NCI-H2171 (cell line): ENCODE results near the gene FIP1L1.
A peak's percentile ranks its signal among the peaks of the same experiment; 100 is the strongest.
"Not testable (repeated sequence)": the region's sequence is repeated elsewhere in the genome, so short reads cannot be mapped to it uniquely, and the experiment has no call there.

ENCODE experiments used
- DNase-seq: peaks from one replicate; lab custom pipeline; 2025; lab: John Stamatoyannopoulos, UW

FIP1L1 gene, protein sequence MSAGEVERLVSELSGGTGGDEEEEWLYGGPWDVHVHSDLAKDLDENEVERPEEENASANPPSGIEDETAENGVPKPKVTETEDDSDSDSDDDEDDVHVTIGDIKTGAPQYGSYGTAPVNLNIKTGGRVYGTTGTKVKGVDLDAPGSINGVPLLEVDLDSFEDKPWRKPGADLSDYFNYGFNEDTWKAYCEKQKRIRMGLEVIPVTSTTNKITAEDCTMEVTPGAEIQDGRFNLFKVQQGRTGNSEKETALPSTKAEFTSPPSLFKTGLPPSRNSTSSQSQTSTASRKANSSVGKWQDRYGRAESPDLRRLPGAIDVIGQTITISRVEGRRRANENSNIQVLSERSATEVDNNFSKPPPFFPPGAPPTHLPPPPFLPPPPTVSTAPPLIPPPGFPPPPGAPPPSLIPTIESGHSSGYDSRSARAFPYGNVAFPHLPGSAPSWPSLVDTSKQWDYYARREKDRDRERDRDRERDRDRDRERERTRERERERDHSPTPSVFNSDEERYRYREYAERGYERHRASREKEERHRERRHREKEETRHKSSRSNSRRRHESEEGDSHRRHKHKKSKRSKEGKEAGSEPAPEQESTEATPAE

DNA sequence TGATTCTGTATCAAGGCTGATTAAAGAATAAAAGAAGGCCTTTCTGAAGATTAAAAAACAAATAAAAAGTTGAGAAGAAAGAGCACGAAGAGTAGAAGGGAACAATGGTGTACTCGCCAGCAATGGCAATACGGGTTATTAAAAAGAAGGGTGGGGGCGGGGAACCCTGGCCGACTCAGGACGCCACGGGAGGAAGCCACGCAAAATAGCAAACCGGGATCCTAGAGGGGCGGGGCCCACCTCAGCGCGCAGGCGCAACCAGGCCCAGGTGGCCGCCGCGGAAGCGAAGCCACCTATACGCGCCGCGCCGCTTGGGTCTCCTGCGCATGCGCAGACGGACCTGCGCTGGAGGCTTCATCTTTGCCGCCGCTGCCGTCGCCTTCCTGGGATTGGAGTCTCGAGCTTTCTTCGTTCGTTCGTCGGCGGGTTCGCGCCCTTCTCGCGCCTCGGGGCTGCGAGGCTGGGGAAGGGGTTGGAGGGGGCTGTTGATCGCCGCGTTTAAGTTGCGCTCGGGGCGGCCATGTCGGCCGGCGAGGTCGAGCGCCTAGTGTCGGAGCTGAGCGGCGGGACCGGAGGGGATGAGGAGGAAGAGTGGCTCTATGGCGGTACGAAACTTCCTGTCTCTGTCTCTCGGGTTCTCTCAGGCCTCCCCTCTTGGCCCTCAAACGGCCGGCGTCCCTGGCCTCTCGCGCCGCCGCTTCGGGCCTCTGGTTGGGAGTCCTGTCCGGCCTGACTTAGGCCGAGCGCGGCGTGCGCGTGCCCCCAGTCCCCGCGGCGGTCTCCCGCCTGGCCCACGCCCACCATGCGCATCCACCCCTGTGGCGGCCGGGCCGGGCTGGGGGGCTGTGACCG is at the start of gene FIP1L1:
FIP1L1 (plus strand) TSS at position 323 of the 852 bp plus-strand sequence; CDS start at position 521, 198 bp downstream.
- DNase-seq: peak; percentile 64

DNA sequence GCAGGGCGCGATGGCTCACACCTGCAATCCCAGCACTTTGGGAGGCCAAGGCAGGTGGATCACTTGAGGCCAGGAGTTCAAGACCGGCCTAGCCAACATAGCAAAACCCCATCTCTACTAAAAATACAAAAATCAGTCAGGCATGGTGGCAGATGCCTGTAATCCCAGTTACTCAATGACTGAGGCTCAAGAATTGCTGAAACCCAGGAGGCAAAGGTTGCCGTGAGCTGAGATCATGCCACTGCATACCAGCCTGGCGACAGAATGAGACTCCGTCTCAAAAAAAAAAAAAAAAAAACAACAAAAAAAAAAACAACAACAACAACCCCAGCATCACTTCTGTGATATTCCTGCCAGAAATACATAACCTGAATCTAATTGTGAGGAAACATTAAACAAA is 42.5 kb upstream of the FIP1L1 start:
- not testable (repeated sequence) for DNase-seq

DNA sequence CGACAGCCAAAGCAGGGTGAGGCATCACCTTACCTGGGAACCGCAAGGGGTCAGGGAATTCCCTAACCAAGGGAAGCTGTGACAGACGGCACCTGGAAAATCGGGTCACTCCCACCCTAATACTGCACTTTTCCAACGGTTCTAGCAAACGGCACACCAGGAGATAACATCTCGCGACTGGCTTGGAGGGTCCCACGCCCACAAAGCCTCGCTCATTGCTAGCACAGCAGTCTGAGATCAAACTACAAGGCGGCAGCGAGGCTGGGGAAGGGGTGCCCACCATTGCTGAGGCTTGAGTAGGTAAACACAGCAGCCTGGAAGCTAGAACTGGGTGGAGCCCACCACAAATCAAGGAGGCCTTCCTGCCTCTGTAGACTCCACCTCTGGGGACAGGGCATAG is 37.3 kb upstream of the FIP1L1 start:
- DNase-seq: not testable (repeated sequence)

DNA sequence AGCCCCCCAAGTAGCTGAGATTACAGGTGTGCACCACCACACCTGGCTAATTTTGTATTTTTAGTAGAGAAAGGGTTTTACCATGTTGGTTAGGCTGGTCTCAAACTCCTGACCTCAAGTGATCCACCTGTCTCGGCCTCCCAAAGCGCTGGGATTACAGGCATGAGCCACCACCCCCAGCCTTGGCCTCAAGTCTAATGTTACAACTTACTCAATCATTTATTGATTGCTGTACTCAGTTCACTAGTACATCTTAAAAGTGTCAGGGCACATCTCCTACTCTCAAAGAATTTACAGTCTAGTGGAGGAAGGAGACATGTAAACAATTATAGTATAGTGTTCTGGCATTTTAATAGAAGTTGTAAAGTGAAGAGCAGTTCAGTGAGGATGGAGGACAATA is 31.0 kb upstream of the FIP1L1 start:
- DNase-seq: not testable (repeated sequence)

DNA sequence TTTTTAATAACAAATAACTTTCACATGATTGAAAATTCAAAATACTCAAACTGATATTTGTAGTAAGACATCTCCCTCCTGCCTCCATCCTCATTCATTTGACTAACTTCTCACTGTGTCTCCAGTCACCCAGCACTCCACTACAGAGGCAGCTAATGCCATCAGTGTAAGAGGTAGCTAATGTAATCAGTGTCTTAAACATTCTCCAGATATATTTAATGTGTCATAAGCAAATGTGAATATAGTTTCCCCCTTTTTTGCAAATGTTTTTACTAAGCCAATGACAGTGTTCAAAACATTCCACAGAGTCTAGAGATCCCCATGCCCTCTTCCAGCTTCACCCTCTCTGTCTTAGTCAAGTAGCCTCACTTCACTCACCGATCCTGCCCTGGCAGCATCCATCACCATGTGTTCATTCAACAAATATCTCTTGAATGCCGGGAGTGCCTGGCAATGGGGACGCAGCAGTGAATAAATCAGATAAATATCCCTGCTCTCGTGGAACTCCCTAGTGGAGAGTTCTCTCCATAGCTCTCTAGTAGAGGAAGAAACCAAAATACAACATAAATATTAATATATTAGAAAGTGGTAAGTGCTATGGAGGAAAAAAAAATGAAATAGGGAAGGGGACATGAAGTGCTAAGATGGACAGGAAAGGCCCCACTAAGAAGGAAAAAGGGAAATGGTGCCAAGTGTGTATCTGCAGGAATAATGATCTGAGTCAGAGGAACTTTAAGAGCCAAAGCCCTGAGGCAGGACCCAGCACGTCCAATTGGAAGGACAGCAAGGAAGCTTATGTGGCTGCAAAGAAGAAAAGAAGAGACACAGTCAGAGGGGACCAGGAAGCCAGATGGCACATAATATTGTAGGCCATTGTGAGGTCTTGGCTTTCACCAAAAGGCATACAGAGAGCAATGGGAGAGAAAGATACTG is 30.3 kb upstream of the FIP1L1 start:
- no peak for DNase-seq

DNA sequence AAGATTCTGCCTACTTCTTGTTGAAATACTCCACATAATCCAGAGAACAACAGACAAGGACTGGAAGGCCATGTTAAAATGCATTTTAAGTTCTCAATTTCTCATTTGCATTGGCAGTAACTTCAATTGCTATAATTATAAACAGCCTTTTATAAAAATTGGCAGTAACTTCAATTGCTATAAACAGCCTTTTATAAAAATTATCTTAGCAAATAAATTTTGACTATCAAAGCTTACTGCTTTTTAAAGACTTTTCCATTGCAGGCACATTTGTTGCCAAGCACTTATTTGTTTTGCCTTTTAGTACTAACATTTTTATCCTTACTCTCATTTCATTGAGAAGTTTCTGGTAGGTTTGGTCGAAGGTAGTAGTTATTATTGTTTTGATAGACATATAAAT is 29.4 kb upstream of the FIP1L1 start:
- DNase-seq: no peak

DNA sequence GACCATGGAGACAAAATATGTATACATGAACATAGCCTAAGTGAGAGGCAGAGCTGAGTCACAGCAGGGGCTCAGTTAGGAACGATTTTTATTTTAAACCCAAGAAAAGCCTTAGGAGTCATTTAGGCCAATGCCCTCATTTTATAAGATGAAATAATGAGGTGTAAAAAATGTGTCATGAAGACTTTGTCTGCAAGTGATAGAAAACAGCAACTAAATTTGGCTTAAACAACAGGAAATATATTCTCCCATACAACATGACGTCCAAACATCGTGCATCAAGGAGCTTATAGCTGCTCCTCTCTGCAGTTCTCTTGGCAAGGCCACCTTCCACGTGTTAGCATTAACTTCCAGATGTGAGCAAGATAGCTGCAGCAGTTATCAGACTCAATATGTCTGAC is 28.4 kb upstream of the FIP1L1 start:
- no peak for DNase-seq

DNA sequence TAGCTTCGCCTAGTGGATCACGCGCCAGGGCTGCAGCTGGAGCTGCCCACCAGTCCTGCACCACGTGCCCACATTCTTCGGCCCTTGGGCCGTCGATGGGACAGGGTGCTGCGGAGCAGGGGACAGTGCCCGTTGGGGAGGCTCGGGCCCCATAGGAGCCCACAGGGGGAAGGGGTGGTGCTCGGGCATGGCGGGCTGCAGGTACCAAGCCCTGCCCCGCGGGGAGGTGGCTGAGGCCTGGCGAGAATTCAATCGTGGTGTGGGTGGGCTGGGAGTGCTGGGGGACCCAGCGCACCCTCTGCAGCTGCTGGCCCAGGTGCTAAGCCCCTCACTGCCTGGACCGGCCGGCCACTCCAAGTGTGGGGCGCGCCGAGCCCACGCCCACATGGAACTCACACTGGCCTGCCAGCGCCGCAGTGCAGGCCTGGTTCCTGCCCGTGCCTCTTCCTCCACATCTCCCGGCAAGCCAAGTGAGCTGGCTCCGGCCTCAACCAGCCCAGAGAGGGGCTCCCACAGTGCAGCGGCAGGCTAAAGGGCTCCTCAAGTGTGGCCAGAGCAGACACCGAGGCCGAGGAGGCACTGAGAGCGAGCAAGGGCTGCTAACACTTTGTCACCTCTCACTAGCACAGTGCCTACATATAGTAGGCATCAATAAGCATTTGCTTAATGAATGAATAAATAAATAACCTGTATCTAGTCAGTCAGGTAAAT is 23.3 kb upstream of the FIP1L1 start:
- no peak for DNase-seq

DNA sequence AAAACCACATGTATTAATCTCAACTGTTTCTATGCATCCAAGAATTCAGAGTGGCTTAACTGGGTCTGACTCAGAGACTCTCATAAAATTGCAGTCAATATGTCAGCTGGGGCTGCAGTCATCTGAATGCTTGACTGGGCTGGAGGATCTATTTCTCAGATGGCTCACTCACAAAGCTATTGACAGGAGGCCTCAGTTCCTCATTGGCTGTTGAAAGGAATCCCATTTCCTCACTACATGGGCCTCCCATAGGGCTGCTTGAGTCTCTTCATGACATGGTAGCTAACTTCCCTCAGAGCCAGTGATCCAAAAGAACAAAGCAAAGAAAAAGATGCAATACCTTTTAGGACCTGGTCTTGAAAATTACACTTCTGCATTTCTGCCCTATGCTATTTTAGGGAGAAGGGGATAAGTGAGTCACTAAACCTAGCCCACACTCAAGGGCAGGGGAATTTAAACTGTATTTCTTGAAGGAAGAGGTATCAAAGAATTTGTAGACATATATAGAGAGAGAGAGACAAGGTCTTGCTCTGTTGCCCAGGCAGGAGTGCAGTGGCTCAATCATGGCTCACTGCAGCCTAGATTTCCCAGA is 21.4 kb upstream of the FIP1L1 start:
- DNase-seq: no peak

DNA sequence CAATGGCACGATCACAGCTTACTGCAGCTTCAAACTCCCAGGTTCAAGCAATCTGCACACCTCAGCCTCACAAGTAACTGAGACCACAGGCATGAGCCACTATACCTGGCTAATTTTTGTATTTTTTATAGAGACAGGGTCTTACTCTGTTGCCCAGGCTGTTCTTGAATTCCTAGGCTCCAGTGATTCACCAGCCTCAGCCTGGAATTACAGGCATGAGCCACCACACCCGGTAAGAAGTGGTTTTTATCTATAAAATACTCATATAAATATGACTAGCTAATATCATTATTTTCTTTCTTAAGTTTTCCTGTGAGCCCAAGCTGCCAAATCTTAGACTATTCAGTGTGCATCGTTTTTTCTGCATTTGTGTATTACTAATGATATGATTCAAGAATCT is 16.0 kb upstream of the FIP1L1 start:
- no peak for DNase-seq

DNA sequence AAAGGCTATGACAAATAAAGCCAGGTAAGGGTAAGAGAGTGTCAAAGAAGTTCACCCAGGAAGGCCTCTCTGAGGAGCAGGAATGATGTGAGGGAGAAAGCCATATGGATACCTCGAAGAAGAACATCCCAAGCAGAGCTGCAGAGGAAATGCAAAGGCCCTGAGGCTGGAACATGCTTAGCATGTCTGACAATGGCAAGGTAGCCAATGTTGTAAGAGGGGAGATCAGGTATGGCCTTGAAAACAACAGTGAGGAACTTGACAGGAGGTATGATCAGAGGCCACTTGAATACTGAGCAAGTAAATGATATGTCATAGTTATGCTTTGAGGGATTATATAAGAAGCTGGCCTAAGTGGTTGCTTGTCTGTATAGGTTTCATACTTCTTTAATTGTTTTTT is 15.3 kb upstream of the FIP1L1 start:
- DNase-seq: no peak

DNA sequence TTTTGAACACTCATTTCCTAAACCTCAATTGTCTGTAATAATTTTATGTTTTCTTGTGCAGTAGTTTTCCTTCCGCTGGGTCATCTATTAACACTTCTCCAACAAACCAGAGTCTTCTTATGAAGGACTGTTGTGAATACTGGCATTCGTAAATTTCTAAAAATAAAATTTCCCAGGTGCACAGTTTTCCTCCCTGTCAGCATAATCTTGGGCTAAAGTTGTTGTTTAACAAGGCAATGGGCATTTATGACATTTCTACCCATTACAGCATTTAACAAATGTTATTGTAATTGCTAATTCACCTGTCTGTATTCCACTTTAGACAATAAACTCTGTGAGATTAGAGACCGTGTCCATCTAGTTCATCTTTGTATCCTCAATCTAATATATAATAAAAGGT is 12.8 kb upstream of the FIP1L1 start:
- DNase-seq: no peak

DNA sequence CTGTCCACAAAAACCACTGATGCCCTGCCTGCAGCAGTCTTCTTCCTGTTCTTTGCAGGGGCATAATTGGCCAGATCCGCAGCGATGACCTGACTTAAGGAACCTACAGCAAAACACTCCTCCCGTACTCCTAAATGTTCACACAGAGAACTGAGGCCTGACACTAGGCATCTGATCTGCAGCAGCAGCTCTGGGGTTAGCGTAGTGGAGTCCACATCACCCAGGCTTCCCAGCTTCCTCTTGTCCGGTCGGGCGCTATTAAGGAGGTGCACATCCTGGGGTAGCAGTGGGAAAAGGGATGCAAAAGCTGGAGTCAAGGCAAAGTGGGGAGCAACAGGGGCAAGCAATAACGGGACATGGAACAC is 12.3 kb upstream of the FIP1L1 start:
- no peak for DNase-seq

DNA sequence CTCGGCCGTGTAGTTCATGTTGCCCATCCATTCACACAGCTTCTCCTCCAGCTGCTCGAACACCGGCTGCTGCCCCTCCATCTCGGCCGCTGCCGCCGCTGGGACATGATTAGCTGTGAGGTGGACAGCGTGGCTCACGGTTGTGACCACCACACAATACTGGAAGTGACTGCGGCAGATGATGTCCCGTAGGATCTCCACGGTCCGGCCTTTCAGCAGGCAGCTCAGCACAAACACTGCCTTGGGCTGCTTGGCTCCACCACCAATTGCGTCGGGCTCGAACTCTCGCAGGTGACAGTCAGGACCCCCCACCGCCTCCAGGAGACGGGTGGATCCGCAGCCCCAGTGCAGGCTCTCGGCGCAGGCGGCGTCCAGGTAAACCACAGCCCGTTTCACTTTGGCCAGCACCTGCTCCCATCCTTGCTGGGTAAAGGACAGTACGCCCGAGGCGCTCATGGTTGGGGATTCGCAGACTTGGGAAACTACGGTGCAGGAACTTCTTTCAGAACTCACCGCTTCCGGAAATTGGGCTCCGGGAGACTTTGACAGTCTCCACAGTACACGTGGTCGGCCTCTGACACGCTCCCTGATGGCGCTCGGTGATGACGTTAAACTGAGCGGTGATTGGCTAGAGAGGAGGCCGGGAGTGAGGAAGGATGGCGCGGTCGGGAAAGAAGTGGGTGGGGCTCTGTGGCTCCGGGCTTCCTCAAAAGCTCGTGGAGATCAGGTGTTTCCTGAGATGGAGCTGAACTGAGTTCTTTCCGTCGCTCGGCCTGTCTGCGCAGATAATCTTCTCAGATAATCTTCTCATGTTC is 11.7 kb upstream of the FIP1L1 start, which contains the start of gene SCFD2:
SCFD2 (minus strand) TSS at position 576 of the 815 bp plus-strand sequence.
- peak; percentile 82 for DNase-seq

DNA sequence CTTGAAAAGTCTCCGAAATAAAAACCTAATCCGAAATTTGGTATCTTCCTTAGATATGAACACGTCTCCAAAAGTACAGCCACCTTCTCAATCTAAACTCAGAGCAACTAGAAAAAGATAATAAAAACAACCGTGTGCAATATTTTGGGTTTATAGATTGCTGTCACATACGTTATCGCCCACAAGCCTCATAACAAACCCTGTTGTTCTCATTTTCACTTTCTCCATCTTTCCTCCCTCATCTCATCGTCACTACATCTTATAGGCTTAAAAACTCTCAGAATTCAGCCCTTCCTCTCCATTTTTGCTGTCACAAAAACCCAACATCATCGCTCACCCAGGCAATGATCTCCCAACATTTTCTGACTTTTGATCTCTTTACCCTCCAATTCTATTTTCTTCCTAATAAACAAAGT is 11.1 kb upstream of the FIP1L1 start:
- no peak for DNase-seq

DNA sequence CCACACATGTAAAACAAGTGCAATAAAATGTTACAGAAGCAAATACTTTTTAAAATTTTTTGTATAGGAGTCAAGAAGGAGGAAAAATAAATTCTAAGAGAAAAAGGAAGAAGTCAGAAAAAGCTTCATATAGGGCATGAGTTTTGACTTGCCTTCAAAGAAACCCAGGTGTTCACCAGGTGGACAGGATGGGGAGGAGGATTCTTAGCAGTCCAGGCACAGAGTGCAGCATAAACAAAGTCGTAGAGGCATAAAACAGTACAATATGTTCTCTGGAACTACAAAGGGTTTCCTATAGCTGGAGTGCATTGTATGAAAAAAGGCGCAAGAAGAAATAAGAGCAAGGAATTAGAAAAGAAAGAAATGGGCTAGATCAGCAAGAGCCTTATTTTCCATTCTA is 9.7 kb upstream of the FIP1L1 start:
- no peak for DNase-seq

DNA sequence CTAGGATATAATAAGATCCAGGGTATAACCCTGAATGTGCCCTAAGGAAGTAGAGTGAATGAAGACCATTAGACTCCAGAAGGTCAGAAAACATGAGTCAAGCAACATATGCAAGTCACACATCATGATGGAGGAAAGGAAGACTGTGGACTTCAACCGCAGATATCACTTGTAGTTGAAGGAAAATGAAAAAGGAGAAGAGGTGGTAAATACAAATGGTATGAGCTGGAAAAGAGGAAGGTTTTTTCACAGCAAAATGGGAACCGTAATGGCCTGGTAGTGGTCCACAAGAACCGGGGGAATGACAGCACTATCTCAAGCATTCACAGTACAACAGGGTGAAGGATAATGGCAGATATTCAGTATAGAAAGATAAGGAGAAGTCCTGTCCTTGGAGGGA is 6.4 kb upstream of the FIP1L1 start:
- DNase-seq: no peak

DNA sequence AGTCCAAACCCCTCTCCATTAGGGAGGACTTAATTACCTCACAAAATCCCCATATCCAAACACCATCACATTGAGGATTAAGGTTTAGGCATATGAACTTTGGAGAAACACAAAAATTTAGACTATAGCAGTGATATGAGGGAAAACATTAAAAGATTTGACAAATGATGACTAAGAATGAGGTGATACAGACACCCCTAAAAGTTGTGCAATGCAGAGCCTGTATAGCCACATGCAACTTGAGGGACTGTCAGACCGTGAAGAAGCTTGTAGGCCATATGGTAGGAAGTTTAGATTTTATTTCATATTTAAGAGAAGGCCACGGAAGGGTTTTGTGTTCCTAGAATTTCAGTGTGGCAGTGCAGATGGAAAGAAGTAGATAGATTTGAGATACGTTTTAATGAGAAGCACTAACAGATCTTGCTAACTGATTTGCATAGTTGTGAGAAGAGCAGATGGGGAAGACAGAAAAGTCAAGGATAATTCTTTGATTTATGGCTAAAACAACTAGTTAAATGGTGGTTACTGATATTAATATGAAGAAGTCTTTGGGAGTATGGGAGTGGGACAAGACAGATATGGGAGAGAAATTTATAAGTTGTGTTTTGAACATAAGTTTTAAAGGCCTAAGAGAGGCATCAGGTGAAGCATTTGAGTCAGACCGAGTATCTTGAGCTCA is 5.5 kb upstream of the FIP1L1 start:
- DNase-seq: no peak

DNA sequence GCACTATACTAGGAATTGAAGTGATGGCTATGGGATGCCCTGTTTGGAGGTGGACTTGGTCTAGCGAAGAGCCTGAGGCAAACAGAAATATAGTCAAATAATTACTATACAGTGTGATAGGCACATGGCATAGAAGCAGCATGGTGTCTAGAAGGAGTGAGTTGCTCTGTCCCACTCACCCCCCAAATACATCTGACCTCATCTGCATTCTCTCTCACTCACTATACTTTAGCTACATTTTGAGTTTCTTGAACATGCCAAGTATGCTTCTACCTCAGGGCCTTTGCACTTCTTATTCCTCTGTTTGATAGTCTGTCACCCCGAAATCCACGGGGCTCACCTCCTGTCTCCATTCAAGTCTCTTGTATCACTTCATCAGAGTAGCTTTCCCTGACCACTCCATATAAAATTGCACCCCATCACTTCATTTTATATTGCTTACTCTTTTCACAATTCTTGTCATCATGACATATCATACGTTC is 2.6 kb upstream of the FIP1L1 start:
- no peak for DNase-seq
